ENCODE measurements around the gene PRRX1. TPM values are rescaled to one million over a fixed set of nuclear protein-coding genes. Genes with fewer than 3 reads are reported as not detected.

PRRX1 gene
- total RNA-seq, 2 donors from 2014 or later = not detected

GRCh38 chr1:170723518-170723917, 59.6 kb downstream of the PRRX1 start:
- H3K36me3 Mint-ChIP-seq (ENCODE audit: insufficient read depth in 2 of 2) = no peaks in the 10 kb centered on the region
- DNase-seq (no peak), ATAC-seq (replicated peaks in 1 of 2) (no peak)
- H3K4me3 Mint-ChIP-seq = no peak overlapping the region
- no peaks in the 10 kb centered on the region for H3K9me3 Mint-ChIP-seq
- no peaks in the 10 kb centered on the region for H3K27me3 Mint-ChIP-seq (ENCODE audit: low read depth)
- H3K4me1 Mint-ChIP-seq (ENCODE audit: low read depth) = no peaks in the 10 kb centered on the region
- no peak overlapping the region for H3K27ac Mint-ChIP-seq

- H3K4me1 Mint-ChIP-seq (ENCODE audit: low read depth) = no peaks in the 10 kb centered on the region
- ATAC-seq (replicated peaks in 1 of 2) = no peak
- H3K9me3 Mint-ChIP-seq = no peaks in the 10 kb centered on the region
- H3K4me3 Mint-ChIP-seq = no peak overlapping the region
- no peaks in the 10 kb centered on the region for H3K27me3 Mint-ChIP-seq (ENCODE audit: low read depth)
- no peaks in the 10 kb centered on the region for H3K36me3 Mint-ChIP-seq (ENCODE audit: insufficient read depth in 2 of 2)
- H3K27ac Mint-ChIP-seq = no peak overlapping the region
- DNase-seq = no peak
These were observed 61.4 kb downstream of the PRRX1 start for GRCh38 chr1:170725326-170725725.

GRCh38 chr1:170727963-170728362, 64.0 kb downstream of the PRRX1 start:
- H3K4me3 Mint-ChIP-seq = no peak overlapping the region
- H3K36me3 Mint-ChIP-seq (ENCODE audit: insufficient read depth in 2 of 2) = no peaks in the 10 kb centered on the region
- H3K27me3 Mint-ChIP-seq (ENCODE audit: low read depth) = no peaks in the 10 kb centered on the region
- DNase-seq (no peak), ATAC-seq (replicated peaks in 1 of 2) (no peak)
- H3K9me3 Mint-ChIP-seq = no peaks in the 10 kb centered on the region
- H3K4me1 Mint-ChIP-seq (ENCODE audit: low read depth) = no peaks in the 10 kb centered on the region
- no peak overlapping the region for H3K27ac Mint-ChIP-seq

- H3K9me3 Mint-ChIP-seq = no peaks in the 10 kb centered on the region
- no peak for DNase-seq
These were observed 65.5 kb downstream of the PRRX1 start for GRCh38 chr1:170729225-170730002.

GRCh38 chr1:170730014-170730413, 66.1 kb downstream of the PRRX1 start:
- Mint-ChIP-seq H3K27ac (no peak overlapping the region), H3K27me3 (ENCODE audit: low read depth) (no peaks in the 10 kb centered on the region), H3K4me3 (no peak overlapping the region), H3K36me3 (ENCODE audit: insufficient read depth in 2 of 2) (no peaks in the 10 kb centered on the region), H3K9me3 (no peaks in the 10 kb centered on the region), H3K4me1 (ENCODE audit: low read depth) (no peaks in the 10 kb centered on the region)
- ATAC-seq (replicated peaks in 1 of 2) = no peak
- no peak for DNase-seq

More at GRCh38 chr1:170729225-170730002, 65.5 kb downstream of the PRRX1 start:
- Mint-ChIP-seq H3K4me3 (no peak overlapping the region), H3K27ac (no peak overlapping the region), H3K4me1 (ENCODE audit: low read depth) (no peaks in the 10 kb centered on the region), H3K36me3 (ENCODE audit: insufficient read depth in 2 of 2) (no peaks in the 10 kb centered on the region), H3K27me3 (ENCODE audit: low read depth) (no peaks in the 10 kb centered on the region)
- ATAC-seq (replicated peaks in 1 of 2) = no peak

GRCh38 chr1:170730438-170730837, 66.5 kb downstream of the PRRX1 start:
- no peaks in the 10 kb centered on the region for H3K36me3 Mint-ChIP-seq (ENCODE audit: insufficient read depth in 2 of 2)
- no peaks in the 10 kb centered on the region for H3K9me3 Mint-ChIP-seq
- no peak overlapping the region for H3K27ac Mint-ChIP-seq
- H3K4me3 Mint-ChIP-seq = no peak overlapping the region
- DNase-seq = no peak
- ATAC-seq (replicated peaks in 1 of 2) = no peak
- no peaks in the 10 kb centered on the region for H3K4me1 Mint-ChIP-seq (ENCODE audit: low read depth)
- no peaks in the 10 kb centered on the region for H3K27me3 Mint-ChIP-seq (ENCODE audit: low read depth)

- no peak for DNase-seq
- ATAC-seq (replicated peaks in 1 of 2) = no peak
- no peaks in the 10 kb centered on the region for H3K36me3 Mint-ChIP-seq (ENCODE audit: insufficient read depth in 2 of 2)
These were observed 67.8 kb downstream of the PRRX1 start for GRCh38 chr1:170731566-170732251.

GRCh38 chr1:170732252-170732588, 68.3 kb downstream of the PRRX1 start:
- no peak for DNase-seq
- Mint-ChIP-seq H3K27ac (no peak overlapping the region), H3K9me3 (no peaks in the 10 kb centered on the region), H3K4me3 (no peak overlapping the region), H3K27me3 (ENCODE audit: low read depth) (no peaks in the 10 kb centered on the region), H3K36me3 (ENCODE audit: insufficient read depth in 2 of 2) (no peaks in the 10 kb centered on the region), H3K4me1 (ENCODE audit: low read depth) (no peaks in the 10 kb centered on the region)
- no peak for ATAC-seq (replicated peaks in 1 of 2)

More at GRCh38 chr1:170731566-170732251, 67.8 kb downstream of the PRRX1 start:
- Mint-ChIP-seq H3K9me3 (no peaks in the 10 kb centered on the region), H3K4me1 (ENCODE audit: low read depth) (no peaks in the 10 kb centered on the region), H3K4me3 (no peak overlapping the region), H3K27ac (no peak overlapping the region), H3K27me3 (ENCODE audit: low read depth) (no peaks in the 10 kb centered on the region)

GRCh38 chr1:170734412-170735175, 70.7 kb downstream of the PRRX1 start:
- Mint-ChIP-seq H3K27ac (no peak overlapping the region), H3K4me3 (no peak overlapping the region), H3K27me3 (ENCODE audit: low read depth) (peaks cover 2% of the 10 kb centered on the region), H3K9me3 (no peaks in the 10 kb centered on the region), H3K36me3 (ENCODE audit: insufficient read depth in 2 of 2) (no peaks in the 10 kb centered on the region), H3K4me1 (ENCODE audit: low read depth) (no peaks in the 10 kb centered on the region)
- no peak for DNase-seq
- no peak for ATAC-seq (replicated peaks in 1 of 2)

- Mint-ChIP-seq H3K4me3 (no peak overlapping the region), H3K4me1 (ENCODE audit: low read depth) (no peaks in the 10 kb centered on the region), H3K9me3 (peaks cover 3 to 4% of the 10 kb centered on the region in 2 donors), H3K36me3 (ENCODE audit: insufficient read depth in 2 of 2) (no peaks in the 10 kb centered on the region), H3K27me3 (ENCODE audit: low read depth) (peaks cover 8% of the 10 kb centered on the region), H3K27ac (no peak overlapping the region)
- DNase-seq (no peak), ATAC-seq (replicated peaks in 1 of 2) (no peak)
These were observed 71.7 kb downstream of the PRRX1 start for GRCh38 chr1:170735366-170736263.

GRCh38 chr1:170739803-170740202, 75.9 kb downstream of the PRRX1 start:
- Mint-ChIP-seq H3K27ac (no peak overlapping the region), H3K27me3 (ENCODE audit: low read depth) (peaks cover 8% of the 10 kb centered on the region), H3K4me1 (ENCODE audit: low read depth) (no peaks in the 10 kb centered on the region), H3K9me3 (peaks cover 8 to 13% of the 10 kb centered on the region in 2 donors), H3K36me3 (ENCODE audit: insufficient read depth in 2 of 2) (no peaks in the 10 kb centered on the region), H3K4me3 (no peak overlapping the region)
- DNase-seq = no peak
- no peak for ATAC-seq (replicated peaks in 1 of 2)

GRCh38 chr1:170741678-170742077, 77.7 kb downstream of the PRRX1 start:
- ATAC-seq (replicated peaks in 1 of 2) (no peak), DNase-seq (no peak)
- Mint-ChIP-seq H3K4me1 (ENCODE audit: low read depth) (no peaks in the 10 kb centered on the region), H3K27me3 (ENCODE audit: low read depth) (peaks cover 8% of the 10 kb centered on the region), H3K9me3 (peaks cover 8 to 13% of the 10 kb centered on the region in 2 donors), H3K36me3 (ENCODE audit: insufficient read depth in 2 of 2) (no peaks in the 10 kb centered on the region), H3K4me3 (no peak overlapping the region), H3K27ac (no peak overlapping the region)

Measured in activated T-cell treated with anti-CD3 and anti-CD28 coated beads, Interleukin-2, amount 50 U/mL, for 72 hours (primary cell).